Esophagus muscularis mucosa (tissue), 4 donors: ENCODE results near the gene MYO1D. TPM values are rescaled to one million over a fixed set of nuclear protein-coding genes. Genes with fewer than 3 reads are reported as not detected.
A peak's percentile ranks its signal among the peaks of the same experiment; 100 is the strongest.

ENCODE experiments used
- DNase-seq: peaks from one replicate; pipeline ENCODE4 v3.0.0-alpha.2; 2017; ENCODE audit errors: extremely low spot score
- H3K27ac ChIP-seq, 4 donors: fragments of 200-600 bp; sonication (generic); replicated peaks in 1 of 4; 1 replicate in 3 of 4; 2 replicates in 1 of 4; pipeline ENCODE4 v1.5.1; 2016 to 2019; ENCODE audit warnings: mild to moderate bottlenecking in 1 of 4
- H3K27me3 ChIP-seq, 4 donors: fragments of 200-600 bp; sonication (generic); one replicate each; pipeline versions ENCODE4 v1.5.1 to v1.6.0; 2016 to 2019
- H3K36me3 ChIP-seq, 4 donors: fragments of 200-600 bp; sonication (generic); one replicate each; pipeline ENCODE4 v1.5.1; 2016 to 2019
- H3K4me1 ChIP-seq, 4 donors: fragments of 200-600 bp; sonication (generic); one replicate each; pipeline ENCODE4 v1.5.1; 2016 to 2019
- H3K4me3 ChIP-seq, 4 donors: fragments of 200-600 bp; sonication (generic); 1 replicate in 2 of 4; 2 replicates in 2 of 4; pipeline ENCODE4 v1.5.1; 2016 to 2019; ENCODE audit warnings: mild to moderate bottlenecking in 4 of 4, moderate library complexity in 1 of 4
- H3K9me3 ChIP-seq, 4 donors: fragments of 200-600 bp; sonication (generic); 1 replicate in 3 of 4; 2 replicates in 1 of 4; pipeline ENCODE4 v1.5.1; 2016 to 2019
- CTCF ChIP-seq, 3 experiments: fragments of 200-600 bp in 2 of 3; fragments of 450-650 bp in 1 of 3; sonication (generic) in 2 of 3; IDR thresholded peaks; one replicate each; pipeline ENCODE4 v1.5.1; 2017 to 2019; ENCODE audit warnings: antibody characterized with exemption in 3 of 3, mild to moderate bottlenecking in 2 of 3, moderate library complexity in 1 of 3
- EP300 ChIP-seq: sonication (generic); formaldehyde crosslinking; IDR thresholded peaks from one replicate; pipeline ENCODE4 v1.6.1; 2017; ENCODE audit warnings: antibody characterized with exemption
- POLR2A ChIP-seq: fragments of 450-650 bp; IDR thresholded peaks from one replicate; pipeline ENCODE4 v1.6.1; 2017; ENCODE audit warnings: antibody characterized with exemption, moderate library complexity, mild to moderate bottlenecking, low read depth
- POLR2AphosphoS5 ChIP-seq, 2 donors: sonication (generic); formaldehyde crosslinking; IDR thresholded peaks; one replicate each; pipeline ENCODE4 v1.6.1; 2017; ENCODE audit warnings: antibody characterized with exemption in 2 of 2
- WGBS: methylation state at CpG from one replicate; pipeline ENCODE4 v1.1.5; 2018; 5-methylcytosine and 5-hydroxymethylcytosine counted together
- intact Hi-C: fragments of 100-400 bp; cut with DNase I; formaldehyde crosslinking; loops from one replicate; pipeline ENCODE4 v1.15.1; 2023
- total RNA-seq, 4 donors: library from RNA; depleted of rRNA; stranded (reverse); fragments of >200 nt; gene quantifications; one replicate each; pipeline versions ENCODE4 v1.1.0 to v1.2.1, GENCODE V29; 2016

Gene MYO1D
- total RNA-seq, 4 donors from 2014 or later = 27.3 to 30.3 (median 29.0) TPM

GRCh38 chr17:32520104-32520701 lies 356.7 kb downstream of the MYO1D start:
- no peaks in the 10 kb centered on the region for H3K36me3 ChIP-seq
- 47% methylated on average over 17 of the region's 17 CpGs for WGBS
- no peaks in the 10 kb centered on the region for H3K9me3 ChIP-seq
- no peak for TF ChIP-seq EP300
- TF ChIP-seq POLR2AphosphoS5 (IDR thresholded peaks at IDR 0.05) = no peak
- no peak for TF ChIP-seq POLR2A
- no peak for TF ChIP-seq CTCF (IDR thresholded peaks at IDR 0.05)
- DNase-seq = no peak
- no peak overlapping the region for H3K27ac ChIP-seq
- intact Hi-C loops = no loop called here
- no peaks in the 10 kb centered on the region for H3K27me3 ChIP-seq
- H3K4me1 ChIP-seq = peaks cover 18 to 22% (median 21%) of the 10 kb centered on the region in 4 donors
- H3K4me3 ChIP-seq = peak overlapping the region; percentile 56 to 66 (median 58)

GRCh38 chr17:32519228-32520103 lies 357.5 kb downstream of the MYO1D start:
- DNase-seq = no peak
- Histone ChIP-seq H3K4me1 (peaks cover 18 to 22% (median 21%) of the 10 kb centered on the region in 4 donors), H3K27ac (no peak overlapping the region), H3K4me3 (peak overlapping the region; percentile 56 to 66 (median 58)), H3K36me3 (no peaks in the 10 kb centered on the region), H3K9me3 (no peaks in the 10 kb centered on the region), H3K27me3 (no peaks in the 10 kb centered on the region)
- 2% methylated on average over 23 of the region's 61 CpGs for WGBS
- no peak for TF ChIP-seq EP300
- TF ChIP-seq POLR2AphosphoS5 (IDR thresholded peaks at IDR 0.05) = no peak
- no peak for TF ChIP-seq CTCF (IDR thresholded peaks at IDR 0.05)
- TF ChIP-seq POLR2A = no peak
- intact Hi-C loops = no loop called here

GRCh38 chr17:32518646-32519227 lies 358.2 kb downstream of the MYO1D start:
- TF ChIP-seq CTCF (IDR thresholded peaks at IDR 0.05) = no peak
- TF ChIP-seq EP300 = no peak
- no peak for TF ChIP-seq POLR2A
- no peak for TF ChIP-seq POLR2AphosphoS5 (IDR thresholded peaks at IDR 0.05)
- Histone ChIP-seq H3K9me3 (no peaks in the 10 kb centered on the region), H3K27me3 (no peaks in the 10 kb centered on the region), H3K36me3 (no peaks in the 10 kb centered on the region), H3K4me1 (peaks cover 18 to 22% (median 21%) of the 10 kb centered on the region in 4 donors), H3K4me3 (peak overlapping the region; percentile 56 to 66 (median 58)), H3K27ac (no peak overlapping the region)
- WGBS = 56% methylated on average over 15 of the region's 31 CpGs
- intact Hi-C loops = no loop called here
- no peak for DNase-seq

GRCh38 chr17:32517982-32518381 lies 358.9 kb downstream of the MYO1D start:
- intact Hi-C loops = no loop called here
- H3K27me3 ChIP-seq = no peaks in the 10 kb centered on the region
- WGBS = 92% methylated on average over 7 of the region's 7 CpGs
- peaks cover 18 to 22% (median 21%) of the 10 kb centered on the region in 4 donors for H3K4me1 ChIP-seq
- TF ChIP-seq EP300 (no peak), POLR2AphosphoS5 (IDR thresholded peaks at IDR 0.05) (no peak), POLR2A (no peak), CTCF (IDR thresholded peaks at IDR 0.05) (no peak)
- no peaks in the 10 kb centered on the region for H3K9me3 ChIP-seq
- H3K4me3 ChIP-seq = no peak overlapping the region
- H3K27ac ChIP-seq = no peak overlapping the region
- no peak for DNase-seq
- H3K36me3 ChIP-seq = no peaks in the 10 kb centered on the region
